OCI-LY1 (cell line): ENCODE results near the gene OSBPL5.
"Not testable (repeated sequence)": the region's sequence is repeated elsewhere in the genome, so short reads cannot be mapped to it uniquely, and the experiment has no call there.

Experiments used
- H2AFZ ChIP-seq: fragments of 200-600 bp; sonication (generic), shearing (Covaris generic); 2 replicates; pipeline ENCODE4 v1.6.0; 2014; ENCODE audit warnings: antibody characterized with exemption, mild to moderate bottlenecking, low read length
- H3F3A ChIP-seq: fragments of 200-600 bp; sonication (generic), shearing (Covaris generic); 2 replicates; pipeline ENCODE4 v1.6.0; 2014; ENCODE audit warnings: mild to moderate bottlenecking, antibody characterized with exemption, low read length, moderate library complexity; ENCODE audit not compliant: insufficient read depth
- H3K27ac ChIP-seq: fragments of 200-600 bp; sonication (generic); 2 replicates; pipeline ENCODE4 v1.5.1; 2014; ENCODE audit warnings: low read length, mixed run types, mild to moderate bottlenecking, low read depth; ENCODE audit not compliant: poor library complexity, severe bottlenecking
- H3K27me3 ChIP-seq: fragments of 200-600 bp; sonication (generic); 2 replicates; pipeline ENCODE4 v1.6.0; 2014; ENCODE audit warnings: antibody characterized with exemption, mild to moderate bottlenecking, low read length, moderate library complexity; ENCODE audit not compliant: insufficient read depth
- H3K36me3 ChIP-seq: fragments of 200-600 bp; sonication (generic); 2 replicates; pipeline ENCODE4 v1.6.1; 2014; ENCODE audit warnings: mild to moderate bottlenecking, antibody characterized with exemption, low read length, moderate library complexity, mixed read lengths; ENCODE audit not compliant: insufficient read depth
- H3K4me1 ChIP-seq: fragments of 200-600 bp; sonication (generic); 2 replicates; pipeline ENCODE4 v1.5.1; 2014; ENCODE audit warnings: mild to moderate bottlenecking, low read length, moderate library complexity; ENCODE audit not compliant: insufficient read depth, severe bottlenecking
- H3K4me2 ChIP-seq: fragments of 200-600 bp; sonication (generic), shearing (Covaris generic); 2 replicates; pipeline ENCODE4 v1.6.1; 2014; ENCODE audit warnings: low read length
- H3K4me3 ChIP-seq: fragments of 200-600 bp; sonication (generic); 2 replicates; pipeline ENCODE4 v1.5.1; 2014; ENCODE audit warnings: low read length, low read depth, mild to moderate bottlenecking, mixed read lengths; ENCODE audit not compliant: poor library complexity, severe bottlenecking
- H3K79me2 ChIP-seq: fragments of 200-600 bp; shearing (Covaris generic); 2 replicates; pipeline ENCODE4 v1.6.1; 2016; ENCODE audit warnings: mixed run types, low read length, mixed read lengths; ENCODE audit not compliant: insufficient read depth
- H3K9ac ChIP-seq: fragments of 200-600 bp; sonication (generic), shearing (Covaris generic); 2 replicates; pipeline ENCODE4 v1.6.1; 2014; ENCODE audit warnings: mild to moderate bottlenecking, low read length, mixed read lengths
- H3K9me2 ChIP-seq: fragments of 200-600 bp; sonication (generic), shearing (Covaris generic); 2 replicates; pipeline ENCODE4 v1.6.1; 2014; ENCODE audit warnings: low read depth, mild to moderate bottlenecking, low read length, mixed read lengths
- H3K9me3 ChIP-seq: fragments of 200-600 bp; shearing (Covaris generic); 2 replicates; pipeline ENCODE4 v1.6.1; 2014; ENCODE audit warnings: low read length, mixed read lengths
- H4K20me1 ChIP-seq: fragments of 200-600 bp; sonication (generic), shearing (Covaris generic); 2 replicates; pipeline ENCODE4 v1.6.0; 2016; ENCODE audit warnings: mild to moderate bottlenecking, low read length; ENCODE audit not compliant: insufficient read depth
- EZH2 ChIP-seq: fragments of 200-600 bp; sonication (generic), shearing (Covaris generic); IDR thresholded peaks from 2 replicates; pipeline ENCODE4 v1.8.0; 2017; ENCODE audit warnings: borderline replicate concordance, mixed run types, mild to moderate bottlenecking, antibody characterized with exemption, low read length, moderate library complexity, mixed read lengths
- TF ChIP-seq, protein P1 (sequence below): fragments of 200-600 bp; sonication (generic), shearing (Covaris generic); IDR thresholded peaks from 2 replicates; pipeline ENCODE4 v1.5.1; 2017; ENCODE audit warnings: mild to moderate bottlenecking, antibody characterized with exemption, low read length, moderate library complexity, mixed read lengths

OSBPL5 gene

DNA sequence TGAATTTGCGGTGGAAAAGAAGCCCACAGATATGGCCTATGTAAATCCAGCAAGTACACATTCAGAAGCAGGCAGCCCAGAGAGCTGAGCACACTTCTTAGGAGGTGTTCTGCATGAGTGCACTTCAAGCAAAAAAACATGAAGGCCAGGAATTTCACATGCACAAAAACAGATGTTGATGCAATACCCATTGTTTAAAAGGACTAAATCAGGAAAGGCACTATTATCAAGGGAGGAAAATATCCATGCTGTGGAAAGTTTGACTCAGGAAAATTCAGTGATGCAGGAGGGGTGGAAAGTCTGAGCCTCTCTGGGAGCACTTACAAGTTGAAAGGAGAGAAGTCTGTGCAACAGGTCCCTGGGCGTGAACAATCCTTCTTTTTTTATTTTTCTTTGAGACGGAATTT, 92.1 kb downstream of the OSBPL5 start:
- no peaks in the 10 kb centered on the region for H3K9me2 ChIP-seq
- H3K27ac ChIP-seq, result no peak overlapping the region
- H3K4me1 ChIP-seq, result no peaks in the 10 kb centered on the region
- TF ChIP-seq, protein P1, sequence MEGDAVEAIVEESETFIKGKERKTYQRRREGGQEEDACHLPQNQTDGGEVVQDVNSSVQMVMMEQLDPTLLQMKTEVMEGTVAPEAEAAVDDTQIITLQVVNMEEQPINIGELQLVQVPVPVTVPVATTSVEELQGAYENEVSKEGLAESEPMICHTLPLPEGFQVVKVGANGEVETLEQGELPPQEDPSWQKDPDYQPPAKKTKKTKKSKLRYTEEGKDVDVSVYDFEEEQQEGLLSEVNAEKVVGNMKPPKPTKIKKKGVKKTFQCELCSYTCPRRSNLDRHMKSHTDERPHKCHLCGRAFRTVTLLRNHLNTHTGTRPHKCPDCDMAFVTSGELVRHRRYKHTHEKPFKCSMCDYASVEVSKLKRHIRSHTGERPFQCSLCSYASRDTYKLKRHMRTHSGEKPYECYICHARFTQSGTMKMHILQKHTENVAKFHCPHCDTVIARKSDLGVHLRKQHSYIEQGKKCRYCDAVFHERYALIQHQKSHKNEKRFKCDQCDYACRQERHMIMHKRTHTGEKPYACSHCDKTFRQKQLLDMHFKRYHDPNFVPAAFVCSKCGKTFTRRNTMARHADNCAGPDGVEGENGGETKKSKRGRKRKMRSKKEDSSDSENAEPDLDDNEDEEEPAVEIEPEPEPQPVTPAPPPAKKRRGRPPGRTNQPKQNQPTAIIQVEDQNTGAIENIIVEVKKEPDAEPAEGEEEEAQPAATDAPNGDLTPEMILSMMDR, result no peak
- TF ChIP-seq EZH2, result no peak
- H3K9me3 ChIP-seq, result no peaks in the 10 kb centered on the region
- no peaks in the 10 kb centered on the region for H3K36me3 ChIP-seq
- no peak overlapping the region for H2AFZ ChIP-seq
- H3K9ac ChIP-seq, result no peak overlapping the region
- no peaks in the 10 kb centered on the region; the same call in 1 of the 2 replicates for H3K27me3 ChIP-seq
- no peak overlapping the region for H3K4me3 ChIP-seq
- H3K4me2 ChIP-seq, result no peak overlapping the region
- H4K20me1 ChIP-seq, result no peaks in the 10 kb centered on the region
- no peaks in the 10 kb centered on the region for H3K79me2 ChIP-seq
- H3F3A ChIP-seq, result no peaks in the 10 kb centered on the region

DNA sequence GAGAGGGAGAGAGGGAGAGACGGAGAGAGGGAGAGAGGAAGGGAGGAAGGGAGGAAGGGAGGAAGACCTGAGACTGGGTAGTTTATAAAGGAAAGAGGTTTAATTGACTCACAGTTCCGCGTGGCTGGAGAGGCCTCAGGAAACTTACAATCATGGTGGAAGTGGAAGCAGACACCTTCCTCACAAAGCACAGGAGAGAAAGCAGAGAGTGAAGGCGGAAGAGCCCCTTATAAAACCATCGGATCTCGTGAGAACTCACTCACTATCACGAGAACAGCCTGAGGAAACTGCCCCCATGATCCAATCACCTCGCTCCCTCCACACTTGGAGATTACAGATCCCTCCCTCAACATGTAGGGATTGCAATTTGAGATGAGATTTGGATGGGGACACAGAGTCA, 95.7 kb downstream of the OSBPL5 start:
- Histone ChIP-seq H3F3A (no peaks in the 10 kb centered on the region), H3K9me3 (no peaks in the 10 kb centered on the region), H4K20me1 (no peaks in the 10 kb centered on the region), H3K27me3 (peaks cover 6% of the 10 kb centered on the region; the same call in 1 of the 2 replicates), H3K36me3 (no peaks in the 10 kb centered on the region; the same call in 1 of the 2 replicates), H3K9ac (no peak overlapping the region), H2AFZ (no peak overlapping the region), H3K79me2 (no peaks in the 10 kb centered on the region), H3K4me1 (no peaks in the 10 kb centered on the region), H3K4me3 (no peak overlapping the region), H3K4me2 (no peak overlapping the region), H3K27ac (no peak overlapping the region), H3K9me2 (no peaks in the 10 kb centered on the region)
- TF ChIP-seq, protein P1, result no peak
- no peak for TF ChIP-seq EZH2

DNA sequence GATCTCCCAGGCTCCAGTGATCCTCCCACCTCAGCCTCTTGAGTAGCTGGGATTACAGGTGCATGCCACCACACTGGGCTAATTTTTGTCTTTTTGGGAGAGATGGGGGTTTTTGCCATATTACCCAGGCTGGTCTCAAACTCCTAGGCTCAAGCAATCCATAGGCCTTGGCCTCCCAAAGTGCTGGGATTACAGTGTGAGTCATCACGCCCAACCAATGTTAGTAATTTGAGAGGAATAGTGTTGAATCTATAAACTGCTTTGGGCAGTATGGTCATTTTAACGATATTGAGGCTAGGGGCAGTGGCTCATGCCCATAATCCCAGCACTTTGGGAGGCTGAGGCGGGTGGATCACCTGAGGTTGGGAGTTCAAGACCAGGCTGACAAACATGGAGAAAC, 98.8 kb downstream of the OSBPL5 start:
- H3K27me3 ChIP-seq, H3K27ac ChIP-seq, H3K4me3 ChIP-seq, H3K9ac ChIP-seq, H3K36me3 ChIP-seq, H3K4me2 ChIP-seq, H3K9me3 ChIP-seq, H3F3A ChIP-seq, H3K9me2 ChIP-seq, H3K79me2 ChIP-seq, H3K4me1 ChIP-seq, H4K20me1 ChIP-seq, H2AFZ ChIP-seq: not testable (repeated sequence)

DNA sequence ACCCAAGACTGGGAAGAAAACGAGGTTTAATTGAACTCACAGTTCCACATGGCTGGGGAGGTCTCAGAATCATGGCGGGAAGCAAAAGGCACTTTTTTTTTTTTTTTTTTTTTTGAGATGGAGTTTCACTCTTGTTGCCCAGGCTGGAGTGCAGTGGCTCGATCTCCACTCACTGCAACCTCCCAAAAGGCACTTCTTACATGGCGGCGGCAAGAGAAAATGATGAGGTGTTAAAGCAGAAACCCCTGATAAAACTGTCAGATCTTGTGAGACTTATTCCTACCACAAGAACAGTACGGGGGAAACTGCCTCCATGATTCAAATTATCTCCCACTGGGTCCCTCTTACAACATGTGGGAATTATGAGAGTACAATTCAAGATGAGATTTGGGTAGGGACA, 100.4 kb downstream of the OSBPL5 start:
- H3K4me3 ChIP-seq, H2AFZ ChIP-seq, H4K20me1 ChIP-seq, H3K9me2 ChIP-seq, H3K27me3 ChIP-seq, H3K27ac ChIP-seq, H3K9ac ChIP-seq, H3K4me1 ChIP-seq, H3K79me2 ChIP-seq, H3K36me3 ChIP-seq, H3F3A ChIP-seq, H3K4me2 ChIP-seq, H3K9me3 ChIP-seq: not testable (repeated sequence)

DNA sequence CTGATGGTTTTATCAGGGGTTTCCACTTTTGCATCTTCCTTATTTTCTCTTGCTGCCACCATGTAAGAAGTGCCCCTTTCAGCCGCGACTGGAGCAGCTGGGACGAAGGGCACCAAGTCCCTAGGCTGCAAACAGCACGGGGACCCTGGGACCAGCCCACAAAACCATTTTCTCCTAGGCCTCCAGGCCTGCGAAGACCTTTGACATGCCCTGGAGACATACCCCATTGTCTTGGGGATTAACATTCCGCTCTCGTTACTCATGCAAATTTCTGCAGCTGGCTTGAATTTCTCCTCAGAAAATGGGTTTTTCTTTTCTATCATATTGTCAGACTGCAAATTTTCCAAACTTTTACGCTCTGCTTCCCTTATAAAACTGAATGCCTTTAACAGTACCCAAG, 101.2 kb downstream of the OSBPL5 start:
- not testable (repeated sequence) for H3K4me1 ChIP-seq, H3K9me3 ChIP-seq, H3K27me3 ChIP-seq, H3F3A ChIP-seq, H3K36me3 ChIP-seq, H3K9ac ChIP-seq, H3K27ac ChIP-seq, H3K79me2 ChIP-seq, H3K4me3 ChIP-seq, H4K20me1 ChIP-seq, H2AFZ ChIP-seq, H3K4me2 ChIP-seq, H3K9me2 ChIP-seq

DNA sequence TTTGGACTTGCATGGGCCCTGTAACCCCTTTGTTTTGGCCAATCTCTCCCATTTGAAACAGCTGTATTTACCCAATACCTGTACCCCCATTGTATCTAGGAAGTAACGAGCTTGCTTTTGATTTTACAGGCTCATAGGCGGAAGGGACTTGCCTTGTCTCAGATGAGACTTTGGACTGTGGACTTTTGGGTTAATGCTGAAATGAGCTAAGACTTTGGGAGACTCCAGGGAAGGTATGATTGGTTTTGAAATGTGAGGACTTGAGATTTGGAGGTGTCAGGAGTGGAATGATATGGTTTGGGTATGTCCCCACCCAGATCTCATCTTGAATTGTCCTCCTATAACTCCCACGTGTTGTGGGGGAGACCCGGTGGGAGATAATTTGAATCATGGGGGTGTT, 101.7 kb downstream of the OSBPL5 start:
- not testable (repeated sequence) for H3K4me2 ChIP-seq, H3F3A ChIP-seq, H3K27me3 ChIP-seq, H3K27ac ChIP-seq, H4K20me1 ChIP-seq, H3K4me1 ChIP-seq, H3K4me3 ChIP-seq, H2AFZ ChIP-seq, H3K9me2 ChIP-seq, H3K9me3 ChIP-seq, H3K36me3 ChIP-seq, H3K79me2 ChIP-seq, H3K9ac ChIP-seq
